Right lobe of liver (tissue), 6 donors: ENCODE data around the gene SLC6A19. TPM values are rescaled to one million over a fixed set of nuclear protein-coding genes. Genes with fewer than 3 reads are reported as not detected.
A peak's percentile ranks its signal among the peaks of the same experiment; 100 is the strongest.

Experiments
- ATAC-seq, 4 donors: fragments of 200-7000 bp; cut with Tn5 transposase; one replicate each; pipeline ENCODE4 v1.9.1; 2020; ENCODE audit warnings: mild to moderate bottlenecking in 4 of 4, moderate library complexity in 4 of 4
- DNase-seq, 3 donors: peaks; one replicate each; pipeline ENCODE4 v3.0.0-alpha.2; 2020
- H3K27ac ChIP-seq, 3 donors: fragments of 200-600 bp; one replicate each; pipeline ENCODE4 v1.8.0; 2022
- H3K27me3 ChIP-seq, 2 donors: fragments of 200-600 bp; one replicate each; pipeline ENCODE4 v1.8.0; 2022
- H3K36me3 ChIP-seq, 4 donors: fragments of 200-600 bp; sonication (generic) in 1 of 4; one replicate each; pipeline versions ENCODE4 v1.5.1 to v1.8.0; 2017 to 2022; ENCODE audit warnings: control low read depth in 1 of 4
- H3K4me1 ChIP-seq, 4 donors: fragments of 200-600 bp; sonication (generic) in 1 of 4; one replicate each; pipeline versions ENCODE4 v1.5.1 to v1.8.0; 2017 to 2022; ENCODE audit warnings: control low read depth in 1 of 4
- H3K4me3 ChIP-seq, 3 donors: fragments of 200-600 bp; one replicate each; pipeline ENCODE4 v1.8.0; 2022
- H3K9me3 ChIP-seq, 4 donors: fragments of 200-600 bp; sonication (generic) in 1 of 4; one replicate each; pipeline versions ENCODE4 v1.5.1 to v1.8.0; 2017 to 2022; ENCODE audit warnings: control low read depth in 1 of 4
- CTCF ChIP-seq, 4 donors: fragments of 200-600 bp in 3 of 4; fragments of 450-650 bp in 1 of 4; IDR thresholded peaks; one replicate each; pipeline versions ENCODE4 v1.5.1 to v1.8.0; 2016 to 2022; ENCODE audit warnings: antibody characterized with exemption in 4 of 4, mild to moderate bottlenecking in 2 of 4
- POLR2A ChIP-seq: fragments of 450-650 bp; IDR thresholded peaks from one replicate; pipeline ENCODE4 v1.6.1; 2017; ENCODE audit warnings: antibody characterized with exemption, mild to moderate bottlenecking
- whole genome bisulfite sequencing: methylation state at CpG from one replicate; pipeline ENCODE4 v1.1.6; 2018; ENCODE audit warnings: low coverage, low lambda C conversion rate; ENCODE audit not compliant: insufficient coverage; ENCODE audit errors: missing lambda C conversion rate; 5-methylcytosine and 5-hydroxymethylcytosine counted together
- intact Hi-C, 2 donors: fragments of 100-400 bp; cut with DNase I; formaldehyde crosslinking; loops; one replicate each; pipeline versions ENCODE4 v1.11.2 to v1.14.1; 2022
- total RNA-seq, 6 experiments: library from RNA; depleted of rRNA in 2 of 6; stranded (reverse); fragments of >200 nt in 2 of 6; fragmentation: NEBNext Ultra II Directional in 3 of 6; extraction: Animal tissue kit (Norgen Biotek cat#: 25700) in 3 of 6; gene quantifications; one replicate each; pipeline versions ENCODE4 v1.1.0 to v1.2.4, GENCODE V29; 2016 to 2023
- donor health status: DM: no; HTN: yes; CAD: no.
- donor health status: DM: no; HTN: no; CAD: no.
- donor health status: DM: no; HTN: no; CAD: no.
- donor health status: DM: no; HTN: yes; CAD: no.
- donor health status: DM: no; HTN: yes; CAD: no.

Gene SLC6A19
- total RNA-seq, 6 experiments from 2014 or later, result 0.12 to 0.93 (median 0.41) TPM

- H3K36me3 ChIP-seq, result no peaks in the 10 kb centered on the region
- ATAC-seq, result no peak
- H3K27ac ChIP-seq, result no peak overlapping the region
- H3K9me3 ChIP-seq, result no peaks in the 10 kb centered on the region
- H3K27me3 ChIP-seq, result no peaks in the 10 kb centered on the region
- DNase-seq, result peak in 1 of 3 donors; percentile 49
- WGBS, result 93% methylated on average over 10 of the region's 21 CpGs
- H3K4me1 ChIP-seq, result no peaks in the 10 kb centered on the region
- H3K4me3 ChIP-seq, result no peak overlapping the region
- intact Hi-C loops, result loop anchor here in 1 of 2 donors (10.0 kb wide), 1 partner anchor 481 kb away; no protein-coding TSS in a partner anchor
- no peak for TF ChIP-seq CTCF (IDR thresholded peaks at IDR 0.05)
- no peak for TF ChIP-seq POLR2A
These were observed 27.8 kb upstream of the SLC6A19 start for GRCh38 chr5:1173485-1174070.

DNA sequence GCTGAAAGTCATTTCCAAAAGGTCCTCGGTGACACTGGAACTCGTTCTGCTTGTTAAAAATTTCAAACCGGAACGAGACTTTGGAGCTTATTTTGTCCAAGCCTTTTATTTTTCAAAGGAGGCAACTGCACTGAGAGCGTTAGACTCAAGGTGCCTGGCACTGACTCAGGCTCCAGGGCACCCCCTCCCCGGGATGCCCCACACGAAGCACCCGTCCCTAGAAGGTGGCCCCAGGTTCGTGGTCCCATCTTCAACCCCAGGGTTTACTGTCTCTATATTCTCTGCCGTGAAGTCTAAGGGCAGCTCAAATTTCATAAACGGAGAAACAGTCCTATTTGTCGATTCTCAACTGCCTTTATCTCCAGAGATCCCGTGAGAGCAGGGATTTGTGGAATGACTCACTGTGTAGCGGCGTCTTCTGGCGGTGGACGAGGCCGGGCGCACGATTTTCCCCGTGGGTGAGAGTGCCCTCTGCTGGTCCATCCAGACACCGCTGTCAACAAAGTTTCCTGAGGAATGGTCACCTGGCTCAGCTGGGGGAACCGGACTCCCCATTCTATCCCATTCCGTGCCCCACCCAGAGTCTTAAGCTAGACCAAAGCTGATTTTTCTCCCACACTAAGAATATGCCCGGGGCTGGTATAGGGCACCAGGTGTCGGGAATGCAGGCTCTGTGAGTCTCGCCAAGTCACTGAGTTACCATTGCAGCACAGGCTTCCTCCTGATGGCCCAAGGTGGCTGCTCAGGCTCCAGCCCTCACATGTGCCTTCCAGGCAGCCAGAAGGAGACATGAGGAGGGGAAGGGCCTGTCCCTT is 27.1 kb upstream of the SLC6A19 start:
- H3K4me3 ChIP-seq, result no peak overlapping the region
- 42% methylated on average over 17 of the region's 27 CpGs for WGBS
- H3K27ac ChIP-seq, result no peak overlapping the region
- no peaks in the 10 kb centered on the region for H3K4me1 ChIP-seq
- no peaks in the 10 kb centered on the region for H3K9me3 ChIP-seq
- H3K27me3 ChIP-seq, result no peaks in the 10 kb centered on the region
- TF ChIP-seq CTCF (IDR thresholded peaks at IDR 0.05) (peak; percentile 51 to 63 (median 52)), POLR2A (no peak)
- no peaks in the 10 kb centered on the region for H3K36me3 ChIP-seq
- peak in 1 of 3 donors; percentile 55 for DNase-seq
- ATAC-seq, result peak; percentile 50 to 79 (median 64)
- intact Hi-C loops, result loop anchor here in 1 of 2 donors (10.0 kb wide), 1 partner anchor 480 kb away; no protein-coding TSS in a partner anchor

DNA sequence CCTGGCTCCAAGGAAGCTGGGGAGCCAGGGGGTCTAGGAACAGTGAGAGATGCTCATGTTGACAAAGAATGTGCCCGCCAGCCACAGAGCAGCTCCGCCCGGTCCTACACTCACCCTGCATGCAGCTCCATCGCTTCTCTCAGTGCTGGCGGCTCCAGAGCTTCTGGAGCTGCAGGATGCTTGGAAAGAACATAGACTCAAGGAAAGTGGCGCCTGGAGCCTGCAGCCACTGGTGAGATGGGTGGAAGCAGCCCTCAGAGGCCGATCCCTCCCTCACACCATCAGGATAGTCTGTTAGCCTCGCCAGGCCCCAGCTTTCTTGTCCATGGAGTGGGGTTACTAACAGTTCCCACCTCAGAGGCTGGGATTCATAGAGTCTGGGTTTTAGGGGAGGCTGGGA is 26.4 kb upstream of the SLC6A19 start:
- Histone ChIP-seq H3K27ac (no peak overlapping the region), H3K36me3 (no peaks in the 10 kb centered on the region), H3K4me1 (no peaks in the 10 kb centered on the region), H3K4me3 (no peak overlapping the region), H3K27me3 (no peaks in the 10 kb centered on the region), H3K9me3 (no peaks in the 10 kb centered on the region)
- WGBS, result 100% methylated on average over 3 of the region's 8 CpGs
- intact Hi-C loops, result loop anchor here in 1 of 2 donors (10.0 kb wide), 1 partner anchor 480 kb away; no protein-coding TSS in a partner anchor
- ATAC-seq (no peak), DNase-seq (peak in 1 of 3 donors; percentile 43)
- no peak for TF ChIP-seq CTCF (IDR thresholded peaks at IDR 0.05)

- no peak for TF ChIP-seq POLR2A
- no peak for TF ChIP-seq CTCF (IDR thresholded peaks at IDR 0.05)
- intact Hi-C loops, result loop anchor here in 1 of 2 donors (10.0 kb wide), 1 partner anchor 479 kb away; no protein-coding TSS in a partner anchor
- peaks cover 0 to 2% (median under 1%) of the 10 kb centered on the region in 4 donors for H3K4me1 ChIP-seq
- H3K9me3 ChIP-seq, result no peaks in the 10 kb centered on the region
- H3K36me3 ChIP-seq, result no peaks in the 10 kb centered on the region
- no peaks in the 10 kb centered on the region for H3K27me3 ChIP-seq
- H3K27ac ChIP-seq, result no peak overlapping the region
- 90% methylated on average over 5 of the region's 26 CpGs for WGBS
- ATAC-seq (no peak), DNase-seq (no peak)
- H3K4me3 ChIP-seq, result no peak overlapping the region
These were observed 25.5 kb upstream of the SLC6A19 start for GRCh38 chr5:1175801-1176472.
